Ovary (tissue), 10 donors: ENCODE measurements around the gene DUS4L. TPM values are rescaled to one million over a fixed set of nuclear protein-coding genes. Genes with fewer than 3 reads are reported as not detected.

ENCODE experiments used
- DNase-seq, 5 donors: peaks; one replicate each; pipeline ENCODE4 v3.0.0-alpha.2; 2019 to 2020
- H3K27ac ChIP-seq, 2 donors: fragments of 200-600 bp; one replicate each; pipeline versions ENCODE4 v1.5.1 to v1.8.0; 2019 to 2022
- H3K27me3 ChIP-seq: fragments of 200-600 bp; one replicate; pipeline ENCODE4 v1.8.0; 2022
- H3K36me3 ChIP-seq: fragments of 200-600 bp; sonication (generic); one replicate; pipeline ENCODE4 v1.5.1; 2019
- H3K4me1 ChIP-seq: one replicate; pipeline ENCODE4 v1.8.1; 2013; ENCODE audit warnings: mild to moderate bottlenecking, moderate library complexity; ENCODE audit not compliant: insufficient read depth
- H3K4me3 ChIP-seq: fragments of 200-600 bp; sonication (generic); one replicate; pipeline ENCODE4 v1.5.1; 2017
- H3K9me3 ChIP-seq, 2 donors: fragments of 200-600 bp in 1 of 2; sonication (generic) in 1 of 2; one replicate each; pipeline versions ENCODE4 v1.5.1 to v1.8.1; 2013 to 2019; ENCODE audit warnings: mild to moderate bottlenecking in 1 of 2, moderate library complexity in 1 of 2
- EP300 ChIP-seq: sonication (generic); formaldehyde crosslinking; IDR thresholded peaks from one replicate; pipeline ENCODE4 v1.6.1; 2017; ENCODE audit warnings: antibody characterized with exemption
- POLR2A ChIP-seq: fragments of 450-650 bp; IDR thresholded peaks from one replicate; pipeline ENCODE4 v1.6.1; 2017; ENCODE audit warnings: antibody characterized with exemption, mild to moderate bottlenecking, moderate library complexity
- WGBS, 3 donors: extraction: QIAGEN DNeasy Blood & Tissue Kit in 1 of 3; methylation state at CpG; one replicate each; pipeline versions ENCODE4 v1.1.5 to v1.1.7; 2013 to 2017; 5-methylcytosine and 5-hydroxymethylcytosine counted together
- intact Hi-C, 4 donors: fragments of 100-400 bp; cut with DNase I; formaldehyde crosslinking; loops; one replicate each; pipeline versions ENCODE4 v1.11.0 to v1.15.1; 2022 to 2023
- long read RNA-seq, 3 donors: library from polyadenylated mRNA in 2 of 3; unstranded in 2 of 3; transcript quantifications; one replicate each; pipeline ENCODE4 v2.0.0 and lab custom pipeline, GENCODE V29; 2021 to 2026
- polyA plus RNA-seq, 2 donors: library from polyadenylated mRNA; stranded (reverse); fragments of 200-250 nt in 1 of 2; fragments of 350-450 nt in 1 of 2; fragmentation: Illumina TruSeq in 1 of 2; extraction: RNeasy Lipid Tissue Mini Kit (QIAGEN cat#74804) in 1 of 2; gene quantifications; one replicate each; pipeline ENCODE4 v1.2.3, GENCODE V29; 2013 to 2014
- total RNA-seq, 7 donors: library from RNA; depleted of rRNA in 2 of 7; stranded (reverse); fragments of >200 nt in 2 of 7; fragmentation: NEBNext Ultra II Directional in 3 of 7; extraction: Animal tissue kit (Norgen Biotek cat#: 25700) in 3 of 7; gene quantifications; one replicate each; pipeline versions ENCODE4 v1.1.0 to v1.2.4, GENCODE V29; 2016 to 2023
- TF ChIP-seq, protein P1 (sequence below), 3 donors: fragments of 450-650 bp in 2 of 3; fragments of 200-600 bp in 1 of 3; IDR thresholded peaks; one replicate each; pipeline versions ENCODE4 v1.5.1 to v1.8.0; 2016 to 2022; ENCODE audit warnings: antibody characterized with exemption in 3 of 3, mild to moderate bottlenecking in 1 of 3
- donor health status: DM: no; HTN: no; CAD: no; lungs with moderate emphysema.
- donor health status: DM: no; HTN: no; CAD: no.
- donor health status: Bipolar disorder and iron deficiency.
- donor health status: DM: yes; HTN: yes; CAD: no.
- donor health status: DM: no; HTN: no; CAD: no.
- donor health status: DM: yes; HTN: yes; CAD: no.

Gene DUS4L, protein sequence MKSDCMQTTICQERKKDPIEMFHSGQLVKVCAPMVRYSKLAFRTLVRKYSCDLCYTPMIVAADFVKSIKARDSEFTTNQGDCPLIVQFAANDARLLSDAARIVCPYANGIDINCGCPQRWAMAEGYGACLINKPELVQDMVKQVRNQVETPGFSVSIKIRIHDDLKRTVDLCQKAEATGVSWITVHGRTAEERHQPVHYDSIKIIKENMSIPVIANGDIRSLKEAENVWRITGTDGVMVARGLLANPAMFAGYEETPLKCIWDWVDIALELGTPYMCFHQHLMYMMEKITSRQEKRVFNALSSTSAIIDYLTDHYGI
- total RNA-seq, result 1 to 10 TPM; 4.4 to 8.1 (median 5.4) TPM
- 1 to 10 TPM; 4.6 to 5.2 TPM for polyA plus RNA-seq
- long read RNA-seq, donor 1, partial matches to known transcripts, result 3 of 15 reads
- long read RNA-seq, donor 1, other reads (novel, unspliced or antisense), result 8 of 15 reads
- long read RNA-seq, donor 2, partial matches to known transcripts, result 6 of 6 reads
- long read RNA-seq, donor 2, other reads (novel, unspliced or antisense), result 0 of 6 reads
- long read RNA-seq, donor 3, partial matches to known transcripts, result 1 of 6 reads
- long read RNA-seq, donor 3, other reads (novel, unspliced or antisense), result 4 of 6 reads

DNA sequence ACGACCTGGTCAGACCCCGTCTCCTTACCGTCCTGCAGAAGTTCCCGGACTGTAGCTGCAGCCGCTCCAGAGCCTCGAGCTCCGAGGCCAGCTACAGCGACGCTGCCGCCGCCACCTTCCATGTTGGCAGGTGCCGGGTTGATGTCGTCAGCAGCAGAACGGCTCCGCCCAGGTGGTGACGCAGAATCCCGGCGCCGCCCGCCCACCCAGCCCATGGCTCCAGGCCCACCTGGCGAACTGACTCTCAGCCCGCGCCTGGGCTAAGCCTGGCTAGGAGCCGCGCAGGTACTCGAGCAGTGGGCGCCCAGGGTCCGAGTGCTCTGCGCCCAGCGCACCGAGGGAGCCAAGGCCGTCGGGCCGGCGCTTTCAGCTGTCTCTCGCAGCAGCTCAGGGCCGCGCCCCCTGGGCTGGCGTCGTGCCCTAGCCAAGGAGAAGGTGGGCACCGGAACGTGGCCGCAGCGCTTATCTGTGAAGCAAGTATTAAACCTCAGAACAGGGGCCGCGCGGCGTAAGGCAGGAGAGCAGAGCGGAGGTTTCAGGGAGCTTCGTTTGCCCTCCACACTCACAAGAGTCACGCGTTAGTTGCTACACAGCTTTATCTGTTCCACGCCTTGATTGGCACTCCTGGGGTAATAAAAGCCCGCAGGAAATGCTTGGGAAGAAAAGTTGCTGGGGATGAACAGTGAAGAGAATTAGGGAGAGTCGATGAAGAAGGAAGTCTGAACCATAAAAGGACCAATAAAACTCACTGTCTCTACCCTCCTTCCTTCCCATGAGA, at the start of gene DUS4L, which contains the start of gene COG5:
DUS4L (plus strand) TSS at position 197 of the 778 bp plus-strand sequence. CDS start 3,100 bp downstream, outside the sequence.
COG5 (minus strand) TSS at position 146 of the 778 bp plus-strand sequence; CDS start at position 122, 24 bp downstream.
- TF ChIP-seq POLR2A, result peak; percentile 75
- no peak for TF ChIP-seq EP300
- TF ChIP-seq, protein P1, sequence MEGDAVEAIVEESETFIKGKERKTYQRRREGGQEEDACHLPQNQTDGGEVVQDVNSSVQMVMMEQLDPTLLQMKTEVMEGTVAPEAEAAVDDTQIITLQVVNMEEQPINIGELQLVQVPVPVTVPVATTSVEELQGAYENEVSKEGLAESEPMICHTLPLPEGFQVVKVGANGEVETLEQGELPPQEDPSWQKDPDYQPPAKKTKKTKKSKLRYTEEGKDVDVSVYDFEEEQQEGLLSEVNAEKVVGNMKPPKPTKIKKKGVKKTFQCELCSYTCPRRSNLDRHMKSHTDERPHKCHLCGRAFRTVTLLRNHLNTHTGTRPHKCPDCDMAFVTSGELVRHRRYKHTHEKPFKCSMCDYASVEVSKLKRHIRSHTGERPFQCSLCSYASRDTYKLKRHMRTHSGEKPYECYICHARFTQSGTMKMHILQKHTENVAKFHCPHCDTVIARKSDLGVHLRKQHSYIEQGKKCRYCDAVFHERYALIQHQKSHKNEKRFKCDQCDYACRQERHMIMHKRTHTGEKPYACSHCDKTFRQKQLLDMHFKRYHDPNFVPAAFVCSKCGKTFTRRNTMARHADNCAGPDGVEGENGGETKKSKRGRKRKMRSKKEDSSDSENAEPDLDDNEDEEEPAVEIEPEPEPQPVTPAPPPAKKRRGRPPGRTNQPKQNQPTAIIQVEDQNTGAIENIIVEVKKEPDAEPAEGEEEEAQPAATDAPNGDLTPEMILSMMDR (IDR thresholded peaks at IDR 0.05), result no peak
- Histone ChIP-seq H3K4me1 (no peaks in the 10 kb centered on the region), H3K36me3 (no peaks in the 10 kb centered on the region), H3K9me3 (no peaks in the 10 kb centered on the region), H3K27ac (peak within 1 kb of the TSS; percentile 40 to 83), H3K4me3 (peak within 1 kb of the TSS; percentile 92), H3K27me3 (no peaks in the 10 kb centered on the region)
- WGBS, 3 donors, result 0% methylated on average over 50 to 55 of the region's 55 CpGs
- intact Hi-C loops, result loop anchor here in 1 of 4 donors (10.0 kb wide), 1 partner anchor 161 kb away; no protein-coding TSS in a partner anchor
- peak; percentile 84 to 91 (median 88) for DNase-seq

DNA sequence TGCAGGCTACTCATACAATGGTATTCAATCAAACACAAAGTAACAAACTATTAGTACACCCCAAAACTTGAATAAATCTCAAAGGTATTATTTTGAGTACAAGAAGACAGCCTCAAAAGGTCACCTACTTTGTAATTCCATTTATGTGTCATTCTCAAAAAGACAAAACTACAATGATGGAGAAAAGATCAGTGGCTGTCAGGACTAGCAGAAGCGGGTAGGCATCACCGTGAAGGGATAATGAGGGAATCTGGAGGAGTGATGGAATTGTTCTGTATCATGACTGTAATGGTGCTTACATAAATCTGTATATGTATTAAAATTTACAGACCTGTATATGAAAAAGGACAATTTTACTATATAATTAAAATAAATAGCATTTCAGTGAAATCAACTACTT, 37.1 kb upstream of the DUS4L start:
- intact Hi-C loops, result no loop called here
- H3K4me1 ChIP-seq, result no peaks in the 10 kb centered on the region
- no peaks in the 10 kb centered on the region for H3K36me3 ChIP-seq
- DNase-seq, result no peak
- H3K27ac ChIP-seq, result no peak overlapping the region
- H3K27me3 ChIP-seq, result no peaks in the 10 kb centered on the region
- TF ChIP-seq POLR2A, result no peak
- TF ChIP-seq, protein P1 (IDR thresholded peaks at IDR 0.05), result no peak
- TF ChIP-seq EP300, result no peak
- no peaks in the 10 kb centered on the region for H3K9me3 ChIP-seq
- H3K4me3 ChIP-seq, result no peak overlapping the region
- WGBS, 3 donors, result 96 to 98% (median 97%) methylated on average over 2 of the region's 2 CpGs

DNA sequence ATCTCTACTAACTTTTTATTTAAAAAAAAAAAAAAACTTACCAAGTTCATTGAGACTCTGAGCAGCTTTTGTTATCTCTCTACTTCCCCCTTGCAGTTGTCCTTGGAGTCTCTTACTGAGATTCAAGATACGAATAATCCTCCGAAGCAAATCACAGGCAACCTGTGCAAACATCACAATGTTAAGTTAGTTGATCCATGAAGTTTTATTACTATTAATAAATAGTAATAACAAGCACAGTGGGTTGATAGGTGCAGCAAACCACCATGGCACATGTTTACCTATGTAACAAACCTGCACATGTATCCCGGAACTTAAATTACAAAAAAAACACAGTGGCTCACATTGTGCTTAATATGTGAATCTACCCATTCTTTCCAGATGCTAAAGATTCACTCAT, 36.6 kb upstream of the DUS4L start:
- H3K27me3 ChIP-seq, result no peaks in the 10 kb centered on the region
- no peak overlapping the region for H3K27ac ChIP-seq
- no peak for DNase-seq
- H3K4me3 ChIP-seq, result no peak overlapping the region
- H3K9me3 ChIP-seq, result no peaks in the 10 kb centered on the region
- TF ChIP-seq EP300 (no peak), POLR2A (no peak)
- H3K36me3 ChIP-seq, result no peaks in the 10 kb centered on the region
- no peaks in the 10 kb centered on the region for H3K4me1 ChIP-seq
- 65 to 86% (median 79%) methylated on average over 3 of the region's 3 CpGs for WGBS, 3 donors
- intact Hi-C loops, result no loop called here

DNA sequence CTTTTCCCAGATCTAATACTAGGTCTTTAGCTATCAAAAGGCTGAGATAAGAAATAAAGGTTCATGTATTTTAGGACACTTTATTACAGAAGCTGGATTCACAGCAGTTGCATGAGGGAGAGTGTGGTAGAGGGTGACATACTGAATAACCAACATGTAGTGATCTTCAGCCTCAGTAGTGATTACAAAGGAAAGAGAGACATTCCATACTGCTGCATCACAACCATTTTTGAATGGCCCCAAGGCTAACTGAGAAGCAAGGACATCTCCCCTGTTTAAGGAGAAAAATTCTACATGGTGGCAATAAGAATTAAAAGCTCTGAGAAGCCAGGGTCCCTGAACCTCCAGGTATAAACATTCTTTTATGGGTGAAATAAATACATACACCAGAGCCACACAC, 35.3 kb upstream of the DUS4L start:
- TF ChIP-seq, protein P1 (IDR thresholded peaks at IDR 0.05), result no peak
- TF ChIP-seq EP300 (no peak), POLR2A (no peak)
- intact Hi-C loops, result no loop called here
- Histone ChIP-seq H3K4me1 (no peaks in the 10 kb centered on the region), H3K9me3 (no peaks in the 10 kb centered on the region), H3K36me3 (no peaks in the 10 kb centered on the region), H3K4me3 (no peak overlapping the region), H3K27me3 (no peaks in the 10 kb centered on the region), H3K27ac (no peak overlapping the region)
- no peak for DNase-seq
